HG02798 (cell line): ENCODE measurements around the gene ZNF524.

ENCODE experiments used
- ATAC-seq: cut with Tn5 transposase; IDR thresholded peaks from one replicate; pipeline ENCODE4 v1.9.1; 2021; ENCODE audit warnings: mild to moderate bottlenecking; ENCODE audit not compliant: unreplicated experiment, poor library complexity

Gene ZNF524

DNA sequence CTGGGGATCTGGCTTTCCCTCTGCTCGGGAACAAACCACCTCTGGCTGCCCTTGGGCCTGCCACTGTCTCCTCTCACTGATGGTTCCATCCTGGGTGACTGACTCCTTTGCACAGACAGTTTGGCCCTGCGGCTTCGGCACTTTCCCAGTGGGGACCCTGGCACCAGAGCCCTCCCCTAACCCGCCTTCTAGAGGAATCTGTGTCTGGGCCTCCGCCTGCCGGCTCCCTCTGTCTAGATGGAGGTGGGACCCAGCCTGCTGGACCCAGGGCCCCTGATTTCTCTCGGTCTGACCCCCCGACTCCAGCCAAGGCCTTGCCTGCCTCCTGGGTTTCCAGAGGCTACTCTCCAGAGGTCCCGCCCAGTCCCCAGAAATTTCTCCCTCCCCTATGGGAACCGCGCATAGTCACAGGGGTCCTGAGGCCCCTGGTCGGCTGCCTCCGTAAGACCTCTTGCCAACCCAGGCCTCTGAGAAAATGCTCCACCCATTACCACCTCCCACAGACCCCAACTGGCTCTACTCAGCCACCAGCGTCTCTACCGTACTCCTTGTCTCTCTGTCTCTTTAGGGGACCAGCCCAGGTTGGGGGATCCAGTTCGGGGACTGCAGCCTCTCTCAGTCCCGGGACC, 50.6 kb downstream of the ZNF524 start:
- ATAC-seq: no peak

DNA sequence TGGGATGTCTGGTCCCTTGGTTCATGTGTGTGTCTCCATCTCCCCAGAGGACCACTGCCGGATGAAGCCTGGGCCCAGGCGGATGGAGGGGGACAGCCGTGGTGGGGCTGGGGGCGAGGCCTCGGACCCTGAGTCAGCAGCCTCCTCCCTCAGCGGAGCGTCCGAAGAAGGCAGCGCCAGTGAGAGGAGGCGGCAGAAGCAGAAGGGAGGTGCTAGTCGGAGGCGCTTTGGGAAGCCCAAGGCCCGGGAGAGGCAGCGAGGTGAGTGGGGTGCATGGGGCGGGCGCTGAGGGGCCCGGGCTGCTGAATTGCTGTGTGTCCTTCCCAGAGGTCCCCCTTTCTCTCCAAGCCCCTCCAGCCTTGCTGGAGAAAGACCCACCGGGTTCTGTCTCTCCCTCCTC, 51.1 kb downstream of the ZNF524 start:
- ATAC-seq: no peak

GRCh38 chr19:55652311-55653128, 52.4 kb downstream of the ZNF524 start:
- ATAC-seq: no peak
